Prostate gland (tissue), 2 donors: ENCODE measurements around the gene ZDHHC9. TPM values are rescaled to one million over a fixed set of nuclear protein-coding genes. Genes with fewer than 3 reads are reported as not detected.
"Not testable (repeated sequence)": the region's sequence is repeated elsewhere in the genome, so short reads cannot be mapped to it uniquely, and the experiment has no call there.

ENCODE experiments used
- DNase-seq: peaks from one replicate; pipeline ENCODE4 v3.0.0-alpha.2; 2019; ENCODE audit warnings: low spot score
- H3K27ac ChIP-seq, 2 donors: fragments of 200-600 bp; sonication (generic); 2 replicates each; pipeline ENCODE4 v1.5.1; 2017 to 2019
- H3K27me3 ChIP-seq: fragments of 200-600 bp; sonication (generic); replicated peaks from 2 replicates; pipeline ENCODE4 v1.5.1; 2019; ENCODE audit not compliant: insufficient read depth
- H3K36me3 ChIP-seq, 2 donors: fragments of 200-600 bp; sonication (generic); 1 replicate in 1 of 2; 2 replicates in 1 of 2; pipeline versions ENCODE4 v1.5.1 to v1.8.1; 2017 to 2019
- H3K4me1 ChIP-seq: fragments of 200-600 bp; sonication (generic); replicated peaks from 2 replicates; pipeline ENCODE4 v1.5.1; 2019
- H3K4me3 ChIP-seq, 2 donors: fragments of 200-600 bp; sonication (generic); 2 replicates each; pipeline ENCODE4 v1.5.1; 2017 to 2019
- H3K9me3 ChIP-seq: fragments of 200-600 bp; sonication (generic); 2 replicates; pipeline ENCODE4 v1.5.1; 2017
- POLR2A ChIP-seq: fragments of 450-650 bp; IDR thresholded peaks from one replicate; pipeline ENCODE4 v1.6.1; 2016; ENCODE audit warnings: antibody characterized with exemption, mild to moderate bottlenecking
- POLR2AphosphoS5 ChIP-seq: sonication (generic); formaldehyde crosslinking; IDR thresholded peaks from one replicate; pipeline ENCODE4 v1.6.1; 2017; ENCODE audit warnings: antibody characterized with exemption
- WGBS: methylation state at CpG from one replicate; pipeline ENCODE4 v1.1.5; 2018; 5-methylcytosine and 5-hydroxymethylcytosine counted together
- intact Hi-C: fragments of 100-400 bp; cut with DNase I; formaldehyde crosslinking; loops from one replicate; pipeline ENCODE4 v1.14.2; 2022
- total RNA-seq, 2 donors: library from RNA; depleted of rRNA; stranded (reverse); fragments of >200 nt; gene quantifications; one replicate each; pipeline ENCODE4 v1.1.0, GENCODE V29; 2016
- TF ChIP-seq, protein P1 (sequence below), 4 experiments: fragments of 200-600 bp in 2 of 4; fragments of 450-650 bp in 2 of 4; sonication (generic) in 2 of 4; IDR thresholded peaks; 1 replicate in 3 of 4; 2 replicates in 1 of 4; pipeline ENCODE4 v1.5.1; 2016 to 2019; ENCODE audit warnings: antibody characterized with exemption in 4 of 4, mild to moderate bottlenecking in 2 of 4, moderate library complexity in 2 of 4

ZDHHC9 gene
- total RNA-seq, 2 donors from 2014 or later = 13.8 to 20.4 TPM

DNA sequence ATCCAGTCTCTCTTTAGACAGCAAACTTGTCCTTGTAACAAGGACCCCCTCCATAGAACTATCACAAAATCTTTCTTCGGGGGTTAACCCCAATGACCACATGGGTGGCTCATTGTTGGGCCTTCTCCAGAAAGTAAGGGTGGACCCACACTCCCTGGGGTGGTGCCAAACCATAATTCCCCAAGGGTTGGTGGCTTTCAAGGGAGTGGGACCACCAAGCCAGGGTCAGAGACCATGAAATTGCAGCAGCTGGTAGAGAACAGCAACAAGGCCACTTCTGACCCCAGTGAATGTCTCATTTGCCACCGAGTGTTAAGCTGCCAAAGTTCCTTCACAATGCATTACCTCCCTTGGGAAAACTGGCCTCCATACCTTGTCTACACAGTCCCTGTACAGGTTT lies 28.8 kb upstream of the ZDHHC9 start:
- intact Hi-C loops = no loop called here
- no peaks in the 10 kb centered on the region for H3K4me1 ChIP-seq
- H3K27me3 ChIP-seq = no peaks in the 10 kb centered on the region
- no peak overlapping the region for H3K4me3 ChIP-seq
- no peak overlapping the region for H3K27ac ChIP-seq
- no peak for TF ChIP-seq POLR2A
- no peak for TF ChIP-seq POLR2AphosphoS5
- TF ChIP-seq, protein P1, sequence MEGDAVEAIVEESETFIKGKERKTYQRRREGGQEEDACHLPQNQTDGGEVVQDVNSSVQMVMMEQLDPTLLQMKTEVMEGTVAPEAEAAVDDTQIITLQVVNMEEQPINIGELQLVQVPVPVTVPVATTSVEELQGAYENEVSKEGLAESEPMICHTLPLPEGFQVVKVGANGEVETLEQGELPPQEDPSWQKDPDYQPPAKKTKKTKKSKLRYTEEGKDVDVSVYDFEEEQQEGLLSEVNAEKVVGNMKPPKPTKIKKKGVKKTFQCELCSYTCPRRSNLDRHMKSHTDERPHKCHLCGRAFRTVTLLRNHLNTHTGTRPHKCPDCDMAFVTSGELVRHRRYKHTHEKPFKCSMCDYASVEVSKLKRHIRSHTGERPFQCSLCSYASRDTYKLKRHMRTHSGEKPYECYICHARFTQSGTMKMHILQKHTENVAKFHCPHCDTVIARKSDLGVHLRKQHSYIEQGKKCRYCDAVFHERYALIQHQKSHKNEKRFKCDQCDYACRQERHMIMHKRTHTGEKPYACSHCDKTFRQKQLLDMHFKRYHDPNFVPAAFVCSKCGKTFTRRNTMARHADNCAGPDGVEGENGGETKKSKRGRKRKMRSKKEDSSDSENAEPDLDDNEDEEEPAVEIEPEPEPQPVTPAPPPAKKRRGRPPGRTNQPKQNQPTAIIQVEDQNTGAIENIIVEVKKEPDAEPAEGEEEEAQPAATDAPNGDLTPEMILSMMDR (IDR thresholded peaks at IDR 0.05) = no peak
- 100% methylated on average over 2 of the region's 2 CpGs for WGBS
- H3K9me3 ChIP-seq = no peaks in the 10 kb centered on the region
- no peaks in the 10 kb centered on the region for H3K36me3 ChIP-seq
- no peak for DNase-seq

DNA sequence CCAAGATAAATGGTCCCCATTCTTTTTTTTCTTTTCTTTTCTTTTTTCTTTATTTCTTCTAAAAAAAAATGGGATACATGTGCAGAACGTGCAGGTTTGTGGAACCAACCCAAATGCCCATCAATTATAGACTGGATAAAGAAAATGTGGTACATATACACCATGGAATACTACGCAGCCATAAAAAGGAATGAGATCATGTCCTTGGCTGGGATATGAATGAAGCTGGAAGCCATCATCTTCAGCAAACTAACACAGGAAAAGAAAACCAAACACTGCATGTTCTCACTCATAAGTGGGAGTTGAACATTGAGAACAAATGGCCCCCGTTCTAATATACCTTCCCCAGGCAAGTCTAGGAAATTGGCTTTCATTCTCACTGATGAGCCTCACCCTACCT lies 22.6 kb upstream of the ZDHHC9 start:
- H3K4me1 ChIP-seq, intact Hi-C loops, H3K36me3 ChIP-seq, H3K4me3 ChIP-seq, DNase-seq, H3K27ac ChIP-seq, H3K27me3 ChIP-seq, H3K9me3 ChIP-seq: not testable (repeated sequence)
- WGBS = 64% methylated on average over 3 of the region's 3 CpGs

DNA sequence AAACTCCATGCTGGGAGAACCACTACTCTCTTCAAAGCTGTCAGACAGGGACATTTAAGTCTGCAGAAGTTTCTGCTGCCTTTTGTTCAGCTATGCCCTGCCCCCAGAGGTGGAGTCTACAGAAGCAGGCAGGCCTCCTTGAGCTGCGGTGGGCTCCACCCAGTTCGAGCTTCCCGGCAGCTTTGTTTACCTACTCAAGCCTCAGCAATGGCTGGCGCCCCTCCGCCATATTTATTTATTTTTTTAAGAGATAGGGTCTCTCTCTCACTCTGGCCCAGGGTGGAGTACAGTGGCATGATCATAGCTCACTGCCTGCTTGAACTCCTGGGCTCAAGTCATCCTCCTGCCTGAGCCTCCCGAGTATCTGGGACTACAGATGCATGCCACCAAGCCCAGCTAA lies 15.4 kb upstream of the ZDHHC9 start:
- intact Hi-C loops = not testable (repeated sequence)
- WGBS = 43% methylated on average over 5 of the region's 6 CpGs

DNA sequence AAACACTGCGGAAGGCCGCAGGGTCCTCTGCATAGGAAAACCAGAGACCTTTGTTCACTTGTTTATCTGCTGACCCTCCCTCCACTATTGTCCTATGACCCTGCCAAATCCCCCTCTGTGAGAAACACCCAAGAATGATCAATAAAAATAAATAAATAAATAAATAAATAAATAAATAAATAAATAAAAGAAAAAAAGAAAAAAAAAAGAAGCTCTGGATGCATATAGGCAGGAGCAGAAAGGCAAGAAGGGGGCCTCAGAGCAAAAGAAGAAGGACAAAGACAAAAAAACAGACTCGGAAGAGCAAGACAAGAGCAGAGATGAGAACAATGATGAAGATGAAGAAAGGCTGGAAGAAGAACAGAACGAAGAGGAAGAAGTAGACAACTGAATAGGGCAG lies 8.1 kb upstream of the ZDHHC9 start:
- intact Hi-C loops, H3K9me3 ChIP-seq, H3K27me3 ChIP-seq, H3K36me3 ChIP-seq, H3K4me3 ChIP-seq, H3K27ac ChIP-seq, DNase-seq, H3K4me1 ChIP-seq: not testable (repeated sequence)
- WGBS = 91% methylated on average over 2 of the region's 4 CpGs

More for the DNA sequence above, 15.4 kb upstream of the ZDHHC9 start:
- H3K27me3 ChIP-seq, H3K9me3 ChIP-seq, H3K36me3 ChIP-seq, H3K27ac ChIP-seq, H3K4me1 ChIP-seq, H3K4me3 ChIP-seq, DNase-seq: not testable (repeated sequence)

DNA sequence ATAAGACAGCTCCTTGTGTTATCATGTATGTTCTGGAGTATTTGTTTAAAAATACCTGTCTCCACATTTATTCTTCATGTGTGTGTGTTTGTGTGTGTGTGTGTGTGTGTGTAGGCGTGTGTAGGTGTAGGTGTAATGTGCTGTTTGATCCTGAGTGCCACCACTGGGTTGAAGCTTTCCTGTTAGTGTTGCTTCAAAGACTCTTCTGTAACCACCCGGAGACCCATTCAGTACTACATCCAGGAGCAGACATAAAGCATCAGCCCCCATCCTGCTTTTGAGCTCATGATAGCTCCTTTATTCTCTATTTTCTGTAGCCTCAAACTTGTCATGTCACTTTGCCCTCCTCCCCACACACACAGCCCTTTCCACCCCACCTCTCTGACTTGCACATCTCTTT lies 3.0 kb upstream of the ZDHHC9 start:
- 95% methylated on average over 2 of the region's 2 CpGs for WGBS
- H3K27ac ChIP-seq = no peak overlapping the region
- H3K4me3 ChIP-seq = no peak overlapping the region
- intact Hi-C loops = loop anchor here (10.0 kb wide), 1 partner anchor 58 kb away; the partner anchor contains the start of gene UTP14A
- no peaks in the 10 kb centered on the region for H3K27me3 ChIP-seq
- TF ChIP-seq POLR2A = no peak
- TF ChIP-seq, protein P1 (IDR thresholded peaks at IDR 0.05) = no peak
- TF ChIP-seq POLR2AphosphoS5 = no peak
- DNase-seq = no peak
- no peaks in the 10 kb centered on the region for H3K36me3 ChIP-seq
- H3K9me3 ChIP-seq = no peaks in the 10 kb centered on the region
- H3K4me1 ChIP-seq = no peaks in the 10 kb centered on the region

DNA sequence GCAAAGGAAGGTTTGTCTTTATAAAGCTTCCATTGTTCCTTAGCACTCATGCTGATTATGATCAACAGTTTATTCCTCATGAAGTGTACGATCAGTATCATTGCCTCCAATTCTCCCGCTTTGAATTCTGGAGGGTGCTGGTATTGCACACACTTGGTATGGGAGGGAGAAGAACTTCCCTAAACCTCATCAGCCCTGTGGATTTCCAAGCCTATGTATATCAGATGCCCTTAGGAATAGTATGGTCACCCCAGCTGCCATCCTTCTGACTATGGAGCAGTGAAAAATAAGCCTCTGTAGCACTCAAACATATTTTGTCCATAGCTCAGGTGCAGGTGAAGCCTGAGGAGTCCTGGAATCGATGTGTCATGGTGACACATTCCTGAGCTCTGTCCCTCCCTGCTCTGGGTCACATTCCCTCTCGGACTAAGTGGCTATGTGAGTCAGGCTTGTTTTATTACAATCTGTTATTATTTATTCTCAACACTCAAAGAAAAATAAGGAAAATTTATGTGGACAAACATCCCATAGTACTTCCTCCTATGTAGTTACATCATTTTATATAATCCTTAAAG lies 2.0 kb upstream of the ZDHHC9 start:
- TF ChIP-seq POLR2AphosphoS5 = no peak
- TF ChIP-seq, protein P1 (IDR thresholded peaks at IDR 0.05) = no peak
- no peak for TF ChIP-seq POLR2A
- no peak overlapping the region for H3K27ac ChIP-seq
- H3K9me3 ChIP-seq = no peaks in the 10 kb centered on the region
- H3K27me3 ChIP-seq = no peaks in the 10 kb centered on the region
- no peaks in the 10 kb centered on the region for H3K36me3 ChIP-seq
- WGBS = 51% methylated on average over 4 of the region's 4 CpGs
- H3K4me1 ChIP-seq = no peaks in the 10 kb centered on the region
- intact Hi-C loops = loop anchor here (10.0 kb wide), 1 partner anchor 59 kb away; the partner anchor contains the start of gene UTP14A
- no peak for DNase-seq
- no peak overlapping the region for H3K4me3 ChIP-seq
